Renal cortex interstitium (tissue), 11 donors: ENCODE measurements around the gene MCM7. TPM values are rescaled to one million over a fixed set of nuclear protein-coding genes. Genes with fewer than 3 reads are reported as not detected.
A peak's percentile ranks its signal among the peaks of the same experiment; 100 is the strongest.

Experiments
- DNase-seq, 11 donors: peaks; one replicate each; pipeline ENCODE4 v3.0.0-alpha.2; 2013; ENCODE audit warnings: low read depth in 9 of 11, low spot score in 4 of 11; ENCODE audit errors: extremely low read depth in 1 of 11
- polyA plus RNA-seq, 3 donors: library from polyadenylated mRNA; unstranded; fragments of 120-200 nt; gene quantifications; one replicate each; pipeline ENCODE4 v1.2.1, GENCODE V29; 2013; ENCODE audit not compliant: insufficient read length in 3 of 3

MCM7 gene
- polyA plus RNA-seq, 3 donors, result 141 to 173 (median 162) TPM

GRCh38 chr7:100085515-100085914 is 15.7 kb downstream of the MCM7 start:
- no peak for DNase-seq

DNA sequence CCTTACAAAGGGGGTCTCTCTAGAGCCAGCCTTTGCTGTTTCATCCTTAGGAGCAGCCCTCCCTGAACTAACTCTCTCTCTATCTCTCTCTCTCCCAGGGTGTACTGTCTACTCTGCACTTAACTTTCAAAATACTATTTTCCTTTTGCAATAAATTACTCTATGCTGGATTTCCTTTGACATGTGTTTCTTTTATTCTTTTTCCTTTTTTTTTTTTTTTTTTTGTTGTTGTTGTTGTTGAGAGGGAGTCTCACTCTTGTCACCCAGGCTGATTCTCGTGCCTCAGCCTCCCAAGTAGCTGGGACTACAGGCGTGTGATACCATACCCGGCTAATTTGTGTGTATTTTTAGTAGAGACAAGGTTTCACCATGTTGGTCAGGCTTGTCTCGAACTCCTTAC is 18.2 kb downstream of the MCM7 start:
- no peak for DNase-seq

DNA sequence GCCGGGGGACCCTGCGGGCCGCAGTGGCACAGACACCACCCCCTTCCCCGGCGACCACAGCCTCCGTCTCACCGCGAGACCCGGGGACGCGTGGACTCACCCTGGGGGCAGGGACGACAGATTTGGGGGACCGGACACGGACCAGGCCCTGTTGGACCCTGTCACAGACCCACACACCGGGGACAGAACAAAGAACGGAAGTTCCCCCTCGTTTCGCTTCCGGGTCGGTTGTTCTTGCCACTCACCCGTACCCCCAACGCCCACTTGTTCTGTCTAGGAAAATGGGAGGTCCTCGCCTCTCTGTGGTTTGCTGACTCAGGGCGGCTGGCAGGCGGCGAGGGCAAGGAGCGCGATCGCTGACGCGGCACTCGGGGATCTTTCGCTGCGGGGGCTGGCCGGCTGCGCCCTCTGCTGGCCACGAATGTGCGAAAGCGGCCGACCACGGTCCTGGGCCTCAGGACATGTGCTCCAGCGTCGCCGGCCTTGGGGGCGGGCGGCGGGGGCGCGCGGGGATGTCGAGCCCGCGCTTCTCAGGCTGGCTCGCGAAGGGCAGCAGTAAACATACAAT is 19.6 kb downstream of the MCM7 start, which contains the start of gene ZNF3:
ZNF3 (minus strand) TSS at position 189 of the 568 bp plus-strand sequence. CDS start 4,366 bp downstream, outside the sequence.
- DNase-seq, result peak; percentile 95 to 99 (median 99)

DNA sequence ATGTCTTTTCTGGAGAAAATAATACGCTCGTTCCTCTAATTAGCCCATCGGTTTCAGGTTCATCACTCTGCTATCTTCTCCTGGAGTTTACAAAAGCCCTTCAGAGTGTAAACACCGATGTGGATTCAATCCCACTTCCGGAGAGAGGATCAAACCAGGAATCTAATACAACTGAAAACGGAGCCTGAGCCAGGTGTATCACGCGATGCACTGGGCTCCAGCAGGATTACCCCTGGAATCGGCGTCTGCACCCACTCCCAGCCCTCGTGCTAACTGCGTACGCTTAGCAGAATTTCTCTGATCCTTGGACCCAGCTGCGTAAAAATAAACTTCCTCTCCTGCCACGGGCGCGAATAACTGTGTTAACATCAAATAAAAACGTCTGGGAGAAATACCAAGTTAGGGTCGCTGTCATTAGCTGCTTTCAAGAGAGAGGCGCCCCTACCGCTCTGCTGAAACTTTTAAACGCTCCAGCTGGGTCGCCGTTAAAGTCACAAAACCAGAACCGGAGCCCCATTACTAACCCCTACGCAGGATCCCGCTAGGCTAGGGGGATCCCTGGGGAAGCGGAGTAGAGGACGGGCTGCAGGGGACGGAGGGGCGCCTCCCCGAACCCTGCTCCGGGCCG is 20.2 kb downstream of the MCM7 start:
- no peak for DNase-seq

DNA sequence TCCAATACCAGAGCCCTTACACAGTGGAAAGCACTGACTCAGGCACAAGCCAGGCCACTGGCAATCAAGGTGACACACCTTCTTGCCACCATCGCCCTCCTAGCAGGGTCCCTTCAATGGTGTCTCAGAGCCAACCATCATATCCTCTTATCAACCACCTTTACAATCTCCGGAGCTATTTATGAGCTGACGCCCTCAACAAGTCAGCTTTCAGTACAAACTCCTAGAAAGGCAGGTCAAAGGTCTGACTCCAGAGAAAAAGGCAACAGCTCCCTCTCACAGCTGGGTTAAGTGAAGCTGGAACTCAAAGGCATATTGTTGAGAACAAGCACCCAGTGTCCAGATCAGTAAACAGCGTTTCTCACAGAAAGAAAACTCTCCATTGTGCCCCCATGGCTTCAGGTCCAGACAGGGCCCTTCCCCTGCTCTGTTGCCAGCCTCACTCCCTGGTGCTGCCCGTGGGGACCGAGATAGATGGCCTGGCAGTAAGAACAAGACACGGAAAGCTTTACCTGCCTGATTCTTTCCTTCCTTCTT is 22.1 kb downstream of the MCM7 start:
- DNase-seq, result no peak

DNA sequence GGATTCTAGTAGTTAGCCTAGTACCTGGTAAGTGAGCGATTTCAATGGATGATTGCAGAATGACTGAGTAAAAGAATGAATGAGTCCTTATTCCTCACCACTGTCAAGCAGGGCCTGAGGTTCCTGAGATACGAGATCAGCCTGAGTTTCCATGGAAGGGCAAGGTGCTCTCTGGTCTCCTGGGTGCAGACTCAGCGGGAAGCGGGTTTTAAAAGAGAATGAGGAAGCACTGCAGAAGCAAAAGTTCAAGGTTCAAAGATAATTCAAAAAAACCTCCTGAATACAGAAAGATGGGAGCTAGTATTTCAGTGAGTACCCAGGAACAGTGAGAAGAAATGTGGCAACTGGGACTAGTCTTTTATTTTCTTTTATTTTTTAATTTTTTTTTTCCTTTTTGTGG is 24.0 kb downstream of the MCM7 start:
- DNase-seq, result no peak

- DNase-seq, result no peak
Observed at GRCh38 chr7:100075418-100075817, 25.8 kb downstream of the MCM7 start.

GRCh38 chr7:100074841-100075240 is 26.4 kb downstream of the MCM7 start:
- DNase-seq, result no peak

DNA sequence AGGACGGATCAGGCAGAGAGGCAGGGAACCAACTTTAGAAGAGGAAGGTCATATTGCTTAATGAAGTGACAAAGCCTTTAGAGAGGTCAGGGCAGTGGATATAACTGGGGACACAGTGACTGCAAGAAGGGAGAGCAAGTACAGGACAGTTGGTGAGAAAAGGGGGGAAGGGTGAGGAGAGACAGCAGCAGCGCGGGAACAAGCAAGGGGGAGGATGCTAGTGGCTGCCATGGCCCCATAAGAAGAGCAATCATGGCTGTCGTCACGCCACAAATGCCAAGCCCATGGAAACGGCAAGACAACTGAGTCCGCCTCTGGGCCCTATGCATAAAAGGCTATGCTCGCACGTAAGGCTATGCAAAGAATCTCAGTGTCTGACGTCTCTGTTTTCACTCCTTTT is 28.7 kb downstream of the MCM7 start:
- no peak for DNase-seq

- no peak for DNase-seq
Observed at GRCh38 chr7:100071018-100071723, 30.0 kb downstream of the MCM7 start.

DNA sequence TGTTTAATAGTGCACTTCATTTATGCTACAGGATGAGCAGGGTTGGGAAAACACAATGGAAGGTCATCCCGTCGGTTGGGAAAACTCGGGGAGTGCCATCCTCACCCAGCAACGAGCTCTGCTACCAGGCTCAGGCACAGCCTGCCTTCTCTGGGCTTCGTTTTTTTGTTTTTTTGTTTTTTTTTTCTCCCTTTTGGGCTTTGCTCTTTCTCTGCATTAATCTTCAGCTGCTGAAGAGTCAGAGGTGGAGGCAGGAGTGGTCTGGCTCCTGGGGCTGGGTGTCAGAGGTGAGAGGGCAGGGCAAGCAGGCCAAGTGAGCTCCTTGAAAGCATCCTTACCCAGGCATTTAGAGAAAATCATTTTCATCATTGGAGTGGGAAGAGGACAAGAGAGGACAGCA is 31.2 kb downstream of the MCM7 start:
- no peak for DNase-seq

DNA sequence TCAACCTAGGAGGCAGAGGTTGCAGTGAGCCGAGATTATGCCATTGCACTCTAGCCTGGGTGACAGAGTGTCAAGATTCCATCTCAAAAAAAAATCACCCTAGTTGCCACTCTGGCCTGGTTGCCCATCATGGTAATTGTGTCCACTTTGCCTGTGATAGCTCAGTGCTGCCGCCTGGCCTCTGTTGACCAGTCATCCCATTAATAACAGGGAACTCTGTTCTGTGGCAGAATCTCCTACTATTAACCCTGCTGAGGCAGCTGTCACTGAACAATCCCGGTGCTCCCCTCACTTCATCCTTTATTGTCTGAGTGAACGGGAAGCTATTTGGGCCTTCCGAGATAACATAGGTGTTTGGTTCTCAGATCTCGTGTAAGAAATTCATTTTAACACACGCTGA is 34.2 kb downstream of the MCM7 start:
- no peak for DNase-seq

- DNase-seq, result peak in 3 of 11 donors; percentile 45 to 66 (median 49)
Observed at GRCh38 chr7:100065452-100066186, 35.6 kb downstream of the MCM7 start.

- no peak for DNase-seq
Observed at GRCh38 chr7:100064162-100064561, 37.0 kb downstream of the MCM7 start.

DNA sequence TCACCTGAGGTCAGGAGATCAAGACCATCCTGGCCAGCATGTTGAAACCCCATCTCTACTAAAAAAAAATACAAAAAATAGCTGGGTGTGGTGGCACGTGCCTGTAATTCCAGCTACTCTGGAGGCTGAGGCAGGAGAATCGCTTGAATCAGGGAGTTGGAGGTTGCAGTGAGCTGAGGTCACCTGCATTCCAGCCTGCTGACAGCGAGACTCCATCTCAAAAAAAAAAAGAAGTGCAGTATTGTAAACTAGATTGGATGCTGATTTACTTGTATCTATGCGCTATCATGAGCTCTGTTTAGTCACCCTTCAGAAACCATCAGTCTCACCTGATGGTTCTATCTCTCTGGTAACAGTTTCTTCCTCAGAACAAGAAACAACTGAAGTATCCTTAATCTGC is 37.8 kb downstream of the MCM7 start:
- no peak for DNase-seq

- no peak for DNase-seq
Observed at GRCh38 chr7:100061518-100062193, 39.5 kb downstream of the MCM7 start.

DNA sequence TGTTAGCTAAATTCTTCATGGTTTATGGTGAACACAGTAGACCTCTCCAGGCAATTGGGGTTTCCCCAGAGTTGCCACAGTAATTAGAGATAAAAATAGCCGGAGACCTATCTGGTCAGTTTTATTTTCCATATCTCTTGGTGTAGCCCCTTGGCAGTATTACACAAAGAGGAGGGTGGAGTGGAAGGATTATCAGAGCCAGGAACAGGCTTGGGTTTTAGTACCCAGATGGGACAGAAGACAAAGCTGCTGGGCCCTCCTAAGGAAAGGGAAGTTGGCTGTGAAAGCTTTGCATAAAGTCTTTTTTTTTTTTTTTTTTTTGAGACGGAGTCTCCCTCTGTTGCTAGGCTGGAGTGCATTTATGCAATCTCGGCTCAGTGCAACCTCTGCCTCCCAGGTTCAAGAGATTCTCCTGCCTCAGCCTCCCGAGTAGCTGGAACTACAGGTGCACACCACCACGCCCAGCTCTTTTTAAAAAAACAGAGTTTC is 41.9 kb downstream of the MCM7 start:
- DNase-seq, result no peak

DNA sequence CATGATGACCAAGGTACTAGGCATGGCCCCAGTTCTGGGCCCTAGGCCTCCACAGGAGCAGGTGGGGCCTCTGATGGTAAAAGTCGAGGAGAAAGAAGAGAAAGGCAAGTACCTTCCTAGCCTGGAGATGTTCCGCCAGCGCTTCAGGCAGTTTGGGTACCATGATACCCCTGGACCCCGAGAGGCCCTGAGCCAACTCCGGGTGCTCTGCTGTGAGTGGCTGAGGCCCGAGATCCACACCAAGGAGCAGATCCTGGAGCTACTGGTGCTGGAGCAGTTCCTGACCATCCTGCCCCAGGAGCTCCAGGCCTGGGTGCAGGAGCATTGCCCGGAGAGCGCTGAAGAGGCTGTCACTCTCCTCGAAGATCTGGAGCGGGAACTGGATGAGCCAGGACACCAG is 44.2 kb downstream of the MCM7 start:
- DNase-seq, result no peak

DNA sequence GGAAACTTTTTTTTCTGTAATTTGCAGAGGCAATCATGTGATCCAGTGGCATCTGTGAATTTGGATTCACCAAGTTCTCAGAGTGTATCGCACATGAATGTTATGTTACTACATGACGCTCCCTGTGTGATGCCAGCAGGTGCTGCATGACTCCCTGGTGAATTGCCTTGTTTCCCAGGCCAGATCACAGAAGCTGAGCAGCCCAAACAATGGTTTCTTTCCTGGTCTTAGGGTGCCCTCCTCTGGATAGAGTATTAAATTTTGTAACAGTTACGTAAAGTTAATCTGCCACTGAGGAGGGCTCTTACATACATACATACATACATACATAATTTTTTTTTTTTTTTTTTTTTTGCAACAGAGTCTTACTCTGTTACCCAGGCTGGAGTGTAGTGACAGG is 48.0 kb downstream of the MCM7 start:
- peak in 6 of 11 donors; percentile 20 to 47 (median 38) for DNase-seq
